DMS53 treated with DMSO at 0.1 percent for 48 hours (cell line): ENCODE measurements around the gene IFNA14.
"Not testable (repeated sequence)": the region's sequence is repeated elsewhere in the genome, so short reads cannot be mapped to it uniquely, and the experiment has no call there.

Source experiments
- DNase-seq: peaks from one replicate; lab custom pipeline; 2025; ENCODE audit not compliant: unreplicated experiment; lab: John Stamatoyannopoulos, UW

The IFNA14 gene

DNA sequence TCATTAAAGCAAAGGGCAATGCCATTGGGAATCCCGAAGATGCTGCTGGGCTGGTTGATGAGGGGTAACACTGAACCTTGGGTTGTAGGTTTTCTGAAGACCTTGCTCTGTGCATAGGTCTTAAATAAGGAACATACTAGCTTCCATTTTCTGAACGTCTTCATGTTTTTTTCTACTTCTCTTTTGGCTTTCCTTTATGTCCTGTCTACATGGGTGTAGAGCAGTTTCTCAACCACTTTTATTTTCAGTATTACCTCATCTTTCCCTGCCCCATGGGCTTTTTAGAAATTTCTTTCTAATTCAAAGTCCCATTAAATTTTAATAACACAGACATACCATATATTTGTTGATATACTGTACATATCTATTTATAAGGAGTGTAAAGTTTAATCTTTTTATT lies at the start of gene IFNA14:
Gene IFNA14 (minus strand): TSS at position 95 of the 400 bp plus-strand sequence. CDS start 70 bp downstream, at position 25.
- no peak for DNase-seq

DNA sequence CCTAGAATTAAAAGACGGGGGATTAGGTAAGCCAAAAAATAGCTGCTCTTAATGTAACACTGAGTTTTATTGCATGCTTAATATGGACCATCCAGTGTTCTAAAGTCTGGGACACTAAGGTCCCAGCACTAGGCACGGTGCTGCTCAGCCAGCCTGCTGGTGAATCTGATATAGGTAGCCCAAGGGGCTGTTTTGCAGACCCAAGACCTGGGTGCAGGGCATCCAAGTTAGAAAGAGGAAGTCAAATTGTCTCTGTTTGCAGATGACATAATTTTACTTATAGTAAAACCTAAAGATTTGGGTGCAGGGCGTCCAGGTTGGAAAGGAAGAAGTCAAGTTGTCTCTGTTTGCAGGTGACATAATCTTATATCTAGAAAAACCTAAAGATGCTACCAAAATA lies 47.5 kb upstream of the IFNA14 start:
- no peak for DNase-seq

DNA sequence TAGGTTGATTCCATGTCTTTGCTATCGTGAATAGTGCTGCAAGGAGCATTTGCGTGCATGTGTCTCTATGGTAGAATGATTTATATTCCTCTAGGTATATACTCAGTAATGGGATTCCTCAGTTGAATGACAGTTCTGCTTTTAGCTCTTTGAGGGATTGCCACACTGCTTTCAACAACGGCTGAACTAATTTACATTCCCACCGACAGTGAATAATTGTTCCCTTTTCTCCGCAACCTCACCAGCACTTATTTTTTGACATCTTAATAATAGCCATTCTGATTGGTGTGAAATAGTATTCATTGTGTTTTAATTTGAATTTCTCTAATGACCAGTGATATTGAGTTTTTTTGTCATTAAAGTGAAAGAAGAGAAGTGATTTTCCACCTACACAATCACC lies 46.9 kb upstream of the IFNA14 start:
- DNase-seq = no peak

DNA sequence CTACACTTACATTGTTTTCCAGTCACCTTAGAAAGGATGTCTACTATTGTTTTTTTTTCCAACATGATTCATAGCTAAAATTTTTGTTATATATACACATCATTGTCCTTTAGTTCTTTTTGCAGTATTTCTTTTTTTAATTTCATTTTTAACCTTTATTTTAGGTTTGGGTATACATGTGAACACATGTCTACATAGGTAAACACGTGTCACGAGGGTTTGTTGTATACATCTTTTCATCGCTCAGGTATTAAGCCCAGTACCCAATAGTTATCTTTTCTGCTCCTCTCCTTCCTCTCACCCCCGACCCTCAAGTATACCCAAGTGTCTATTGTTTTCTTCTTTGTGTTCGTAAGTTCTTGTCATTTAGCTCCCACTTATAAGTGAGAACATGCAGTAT lies 46.3 kb upstream of the IFNA14 start:
- no peak for DNase-seq

DNA sequence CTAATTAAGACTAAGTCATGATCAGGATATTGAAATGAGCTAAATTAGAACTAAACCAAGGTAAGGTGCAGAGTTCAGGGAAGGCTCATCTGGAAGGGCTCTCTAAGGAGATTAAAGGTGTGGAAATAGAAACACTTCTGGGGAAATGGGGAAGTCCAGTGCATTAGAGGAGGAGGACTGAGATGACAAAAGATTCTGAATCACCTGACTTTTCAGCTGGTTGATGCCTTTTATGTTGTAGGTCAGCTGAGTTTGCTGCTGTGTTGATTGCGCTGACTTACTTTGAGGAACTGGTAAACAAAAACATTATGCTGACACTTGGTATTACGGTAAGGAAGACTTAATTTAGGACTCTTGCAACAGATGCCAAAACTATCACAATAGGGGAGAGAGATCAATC lies 41.5 kb upstream of the IFNA14 start:
- DNase-seq = no peak

DNA sequence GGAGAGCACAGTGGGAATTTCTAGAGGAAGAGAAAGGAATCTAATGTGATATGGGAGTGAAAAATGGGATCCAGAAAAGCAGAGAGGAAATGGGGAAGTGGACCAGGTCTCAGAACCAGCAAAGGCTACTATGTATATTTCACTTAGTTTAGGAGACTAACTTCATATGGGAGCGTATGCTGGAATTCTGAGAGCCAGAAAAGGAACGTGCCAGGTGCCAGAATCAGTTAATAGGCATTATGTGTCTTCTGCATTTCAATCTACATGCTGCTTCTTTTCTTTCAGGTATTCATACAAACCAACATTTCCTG lies 28.5 kb upstream of the IFNA14 start:
- DNase-seq = no peak

DNA sequence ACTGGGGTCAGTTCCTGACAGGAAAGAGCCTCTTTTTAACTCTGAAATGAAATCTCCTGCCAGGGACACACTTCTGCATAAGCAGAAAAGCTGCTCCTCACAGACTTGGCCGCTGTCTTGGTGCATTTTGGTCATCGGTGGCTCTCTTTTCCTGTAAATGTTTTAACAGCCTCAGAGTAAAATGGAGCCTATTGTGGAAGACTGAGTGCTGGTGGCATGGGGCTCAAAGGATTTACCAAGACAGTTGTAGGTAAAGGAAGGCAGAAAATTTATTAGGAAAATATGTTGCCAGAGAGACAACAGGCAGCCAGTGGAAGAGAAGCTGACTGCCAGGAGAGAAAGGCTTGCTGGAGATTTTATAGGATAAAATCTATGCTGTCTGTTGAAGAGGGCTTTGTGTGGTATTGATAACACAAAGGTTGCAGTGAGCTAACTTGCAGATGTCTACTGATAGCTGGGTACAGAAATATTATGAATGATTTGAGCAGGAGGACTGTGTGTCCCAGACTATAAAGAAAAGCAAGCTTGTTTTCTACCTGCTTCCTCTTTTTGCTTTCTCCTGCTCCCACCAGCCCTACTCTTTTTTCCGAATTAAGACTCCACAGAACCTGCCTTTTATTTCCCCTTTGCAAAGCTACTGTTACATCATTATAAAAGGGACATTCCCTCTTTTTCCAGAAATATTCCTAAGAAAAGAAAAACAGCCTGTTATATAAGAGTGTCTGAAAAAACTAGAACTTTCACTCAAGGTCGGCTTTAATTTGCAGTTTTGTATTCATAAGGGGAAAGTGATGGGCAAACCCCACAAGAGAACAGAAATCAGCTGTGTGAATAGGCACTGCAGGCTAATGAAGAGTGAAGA lies 27.9 kb upstream of the IFNA14 start:
- DNase-seq = no peak

DNA sequence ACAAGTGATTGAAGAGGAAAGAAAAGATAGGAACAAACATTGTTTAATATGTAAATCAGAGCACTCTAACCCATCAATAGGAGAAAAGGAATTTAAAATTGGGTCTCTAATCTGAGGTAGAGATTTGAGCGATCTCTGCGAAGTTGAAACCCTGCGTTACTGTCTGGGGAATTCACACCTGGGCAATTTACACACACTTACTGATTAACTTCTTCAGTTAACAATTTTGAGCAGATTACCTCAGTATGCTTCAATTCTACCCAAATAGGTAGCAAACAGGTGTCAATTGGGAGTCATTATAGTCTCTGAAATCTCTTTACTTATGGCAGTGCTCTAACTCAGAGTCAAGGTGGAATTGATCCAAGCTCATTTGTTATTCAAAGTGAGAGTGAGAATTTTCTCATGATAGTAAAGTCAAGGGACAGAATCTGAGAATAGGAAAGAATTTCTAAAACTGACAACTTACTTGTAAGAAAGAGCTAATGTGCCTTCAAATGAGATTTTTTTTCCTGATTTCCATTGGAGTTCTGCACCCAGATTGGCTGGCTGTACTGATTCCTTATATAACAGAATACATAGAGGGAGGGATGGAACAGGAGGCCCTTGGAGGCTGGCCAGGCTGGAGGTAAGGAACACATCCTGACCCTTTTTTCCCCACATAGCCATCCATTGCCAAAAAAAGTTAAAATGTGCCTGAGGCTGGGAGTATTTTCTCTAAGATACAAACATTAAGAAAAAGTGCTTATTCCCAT lies 27.1 kb upstream of the IFNA14 start:
- DNase-seq = no peak

DNA sequence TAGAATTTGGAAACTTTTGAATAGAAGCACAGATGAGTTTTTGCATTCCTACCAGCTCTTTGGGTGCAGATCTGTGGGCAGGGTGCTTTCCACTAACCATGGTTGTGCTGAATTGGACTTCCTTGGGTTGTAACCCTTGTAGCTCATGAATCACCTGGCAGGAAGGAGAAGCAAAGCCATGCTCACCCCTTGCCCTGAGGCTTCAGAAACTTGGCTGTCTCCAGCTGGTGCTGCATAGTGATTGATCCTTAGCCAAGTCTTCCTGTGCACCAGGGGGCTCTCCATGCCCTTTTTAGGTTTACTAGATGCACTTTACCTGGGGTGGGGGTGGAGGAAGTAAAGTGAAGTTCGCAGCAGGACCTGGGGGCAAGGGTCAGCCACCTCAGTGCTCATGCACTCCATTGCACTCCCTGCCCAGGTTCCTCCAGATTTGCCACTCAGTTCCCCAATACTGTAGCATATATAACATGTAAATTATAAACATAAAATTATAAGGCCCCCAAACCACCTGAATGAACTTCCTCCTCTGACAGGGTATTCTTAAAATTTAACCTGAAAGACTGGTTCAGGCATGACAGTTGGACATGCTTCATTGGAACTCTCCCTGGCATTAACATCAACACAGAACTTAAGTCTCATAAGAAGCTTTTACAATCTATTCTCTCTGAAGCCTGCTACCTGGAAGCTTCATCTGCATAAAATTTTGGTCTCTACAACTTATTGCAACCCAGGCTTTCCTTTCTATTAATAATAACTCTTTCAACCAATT lies 25.8 kb upstream of the IFNA14 start:
- DNase-seq = no peak

DNA sequence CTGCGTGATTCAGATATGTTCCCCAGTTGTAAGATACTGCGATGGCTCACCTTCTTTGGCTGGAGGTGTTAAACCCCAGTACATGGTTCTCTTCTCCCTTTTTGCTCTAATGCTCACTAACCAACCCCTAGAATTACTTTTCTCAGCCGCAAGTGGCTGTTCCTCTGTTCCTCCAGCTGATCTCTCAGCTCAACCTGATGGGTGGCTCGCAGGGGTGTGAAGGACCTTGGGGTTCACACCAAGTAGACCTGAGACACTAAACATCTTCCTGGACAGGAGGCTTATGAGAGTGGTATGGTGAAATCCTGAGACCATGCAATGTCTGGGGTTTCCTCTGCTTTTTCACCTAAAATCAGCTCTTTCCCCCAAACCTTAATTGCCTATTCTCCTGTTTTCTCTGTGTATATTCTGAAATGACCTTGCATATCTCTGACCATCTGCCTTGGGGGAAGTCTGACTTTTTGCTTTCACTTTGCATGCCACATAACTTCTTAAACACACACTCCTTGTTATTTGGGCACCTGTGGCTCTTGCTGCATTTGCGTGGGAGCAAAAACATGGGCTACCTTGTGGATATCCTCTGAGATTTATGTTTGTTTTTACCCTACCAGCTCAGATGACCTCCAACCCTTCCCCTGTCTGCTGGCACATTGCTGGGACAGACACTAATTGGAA lies 15.9 kb upstream of the IFNA14 start:
- no peak for DNase-seq

DNA sequence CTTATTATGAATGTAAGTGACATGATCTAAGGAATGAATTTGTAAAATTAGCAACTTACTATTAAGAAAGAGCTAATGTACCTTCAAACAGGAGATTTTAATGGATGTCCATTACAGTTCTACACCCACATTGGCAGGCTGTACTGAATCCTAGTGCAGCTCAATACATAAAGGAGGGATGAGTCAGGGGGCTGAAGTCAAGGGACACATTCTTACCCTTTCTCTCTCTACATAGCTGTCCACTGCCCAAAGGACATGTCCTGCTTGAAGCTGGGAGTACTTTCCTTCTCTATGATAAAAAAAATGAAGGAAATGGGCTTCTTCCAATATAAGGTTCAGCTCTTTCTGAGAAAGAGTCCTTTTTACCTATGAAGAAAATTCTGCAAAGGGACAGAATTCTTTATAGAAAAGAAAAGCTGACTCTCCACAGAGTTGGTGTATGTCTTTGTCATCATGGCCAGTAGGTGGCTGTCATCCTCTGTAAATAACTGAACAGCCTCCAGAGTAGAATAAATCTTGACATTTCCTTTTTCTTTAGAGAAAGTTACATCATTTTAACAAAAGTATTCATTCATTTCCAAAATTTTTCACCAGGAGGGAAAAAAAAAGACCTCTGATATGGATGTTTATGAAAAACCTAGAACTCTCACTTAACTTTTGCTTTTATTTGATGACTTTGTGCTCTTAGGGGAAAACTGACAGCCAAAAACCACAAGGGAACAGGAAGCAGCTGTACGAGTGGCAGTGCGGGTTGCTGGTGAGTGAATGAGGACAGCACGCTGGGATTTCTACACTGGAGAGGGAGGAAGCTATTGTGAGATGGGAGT lies 13.1 kb upstream of the IFNA14 start:
- peak; percentile 63 for DNase-seq

DNA sequence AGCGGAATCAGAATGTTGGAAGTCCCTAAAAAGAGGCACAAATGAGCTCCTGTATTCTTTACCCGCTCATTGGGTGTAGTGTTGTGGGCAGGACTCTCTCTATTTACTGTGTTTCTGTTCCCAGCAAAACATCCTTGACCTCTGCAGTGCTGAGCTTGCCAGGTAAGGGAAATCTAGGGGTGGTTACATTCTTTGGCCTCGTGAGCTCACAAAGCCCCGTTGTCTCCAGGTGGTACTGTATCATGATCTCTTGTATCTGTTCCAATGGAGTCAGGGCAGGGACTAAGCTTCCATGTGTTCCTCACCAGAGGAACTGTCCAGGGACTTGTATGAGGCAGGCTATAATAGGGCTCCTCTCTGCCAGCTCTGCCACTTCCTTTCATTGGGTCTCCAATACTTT lies 11.8 kb upstream of the IFNA14 start:
- no peak for DNase-seq

DNA sequence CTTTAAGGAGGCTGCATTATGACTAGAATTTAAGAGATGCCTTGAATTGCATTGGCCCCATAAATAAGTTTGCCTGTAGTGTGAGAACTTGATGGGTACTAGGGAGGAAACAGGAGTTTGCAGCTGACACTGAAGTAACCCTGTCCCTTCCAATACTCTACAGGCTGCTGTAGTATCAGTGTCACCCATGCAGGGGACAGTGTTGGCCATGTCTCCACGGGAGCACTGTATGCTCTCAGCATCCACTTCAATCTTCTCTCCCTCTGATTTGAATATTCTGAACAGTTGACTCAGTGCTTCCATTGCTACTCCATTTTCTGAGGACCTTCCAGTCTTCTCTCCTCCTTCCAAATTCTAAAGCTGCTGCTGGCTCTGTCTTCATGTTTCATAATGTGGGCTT lies 11.4 kb upstream of the IFNA14 start:
- DNase-seq = no peak

DNA sequence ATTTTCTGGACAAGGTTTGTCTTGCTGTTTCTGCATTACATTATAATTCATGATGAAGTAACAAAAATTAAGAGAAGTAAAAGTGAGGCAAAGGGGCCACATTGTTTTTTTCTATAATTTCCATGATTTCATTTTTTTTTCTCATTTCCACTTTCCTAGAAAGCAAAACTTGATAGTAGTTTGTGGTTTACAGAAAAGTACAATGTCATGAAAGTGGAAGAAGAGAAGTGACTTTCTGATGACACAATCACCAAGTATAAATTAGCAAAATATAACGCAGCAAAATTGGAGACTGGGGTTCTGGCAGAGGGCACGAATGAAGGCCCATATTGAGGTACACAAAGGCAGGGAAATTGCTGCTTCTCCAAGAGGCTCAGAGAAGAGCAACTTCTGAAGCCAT lies 5.0 kb upstream of the IFNA14 start:
- no peak for DNase-seq

DNA sequence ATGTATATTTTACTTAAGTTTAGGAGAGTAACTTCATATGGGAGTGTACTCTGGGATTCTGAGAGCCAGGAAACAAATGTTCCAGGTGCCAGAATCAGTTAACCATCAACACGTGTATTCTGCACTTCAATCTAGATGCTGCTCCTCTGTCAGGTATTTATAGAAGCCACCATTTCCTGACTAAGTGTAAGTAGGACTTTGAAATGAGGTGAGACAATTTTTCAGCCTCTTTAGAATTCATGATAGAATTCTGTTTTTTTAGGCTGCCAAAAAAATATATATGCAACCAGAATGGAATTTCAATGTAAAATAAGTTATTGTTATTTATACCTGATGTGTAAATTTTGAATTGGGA lies 3.5 kb downstream of the IFNA14 start:
- not testable (repeated sequence) for DNase-seq

DNA sequence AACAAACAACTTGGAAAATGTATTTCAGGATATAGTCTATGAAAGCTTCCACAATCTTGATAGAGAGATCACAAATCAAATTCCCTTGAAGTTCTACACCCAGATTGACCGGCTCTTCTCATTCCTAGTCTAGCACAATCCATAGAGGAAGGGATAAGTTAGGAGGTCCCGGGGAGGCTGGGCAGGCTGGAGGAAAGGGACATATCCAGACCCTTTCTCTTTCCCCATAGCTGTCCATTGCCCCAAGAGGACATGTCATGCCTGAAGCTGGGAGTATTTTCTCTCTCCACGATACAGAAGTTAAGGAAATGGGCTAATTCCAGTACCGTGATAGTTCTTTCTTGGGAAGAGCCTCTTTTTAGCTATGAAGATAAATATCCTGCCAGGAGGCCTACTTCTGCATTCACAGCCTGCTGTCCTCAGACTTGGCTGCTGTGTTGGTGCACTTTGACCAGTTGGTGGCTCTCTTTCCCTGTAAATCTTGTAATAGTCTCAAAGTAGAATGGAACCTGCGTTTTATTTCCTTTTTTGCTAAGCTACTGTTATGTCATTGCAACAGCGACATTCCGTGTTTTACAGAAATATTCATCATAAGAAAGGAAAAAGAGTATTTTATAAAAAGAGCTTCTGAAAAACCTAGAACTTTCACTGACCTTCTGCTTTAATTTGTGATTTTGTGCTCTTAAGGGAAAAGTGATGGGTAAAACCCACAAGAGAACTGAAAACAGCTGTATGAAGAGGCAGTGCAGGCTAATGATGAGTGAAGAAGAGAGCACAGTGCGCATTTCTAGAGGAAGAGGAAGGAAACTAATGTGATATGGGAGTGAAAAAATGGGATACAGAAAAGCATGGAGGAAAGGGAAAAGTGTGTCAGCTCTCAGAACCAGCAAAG lies 4.1 kb downstream of the IFNA14 start:
- DNase-seq = peak; percentile 49

DNA sequence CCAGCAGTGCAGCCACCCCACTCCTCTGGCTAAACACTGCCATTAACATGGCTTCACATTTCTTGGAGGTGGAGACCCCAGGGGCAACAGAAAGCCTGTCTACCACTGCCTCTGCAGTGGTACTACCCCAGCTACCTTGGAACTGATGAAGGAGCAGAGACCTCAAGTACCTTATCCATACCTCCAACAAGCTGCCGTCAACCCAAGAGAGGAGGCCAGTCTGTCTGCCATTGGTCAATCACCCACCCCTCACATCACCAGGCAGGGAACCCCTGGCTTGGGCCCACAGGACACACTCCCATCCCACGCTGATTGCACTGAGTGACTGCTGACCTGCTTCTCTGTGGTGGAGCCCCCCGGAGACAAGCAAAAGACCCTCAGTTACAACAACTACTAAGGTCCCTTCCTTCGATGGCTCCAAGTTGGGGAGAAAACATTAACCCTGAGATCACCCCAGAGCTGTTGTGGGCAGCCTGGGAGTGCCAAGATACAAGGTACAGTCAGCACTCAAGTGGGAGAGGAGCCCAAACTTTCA lies 5.6 kb downstream of the IFNA14 start:
- DNase-seq = no peak

DNA sequence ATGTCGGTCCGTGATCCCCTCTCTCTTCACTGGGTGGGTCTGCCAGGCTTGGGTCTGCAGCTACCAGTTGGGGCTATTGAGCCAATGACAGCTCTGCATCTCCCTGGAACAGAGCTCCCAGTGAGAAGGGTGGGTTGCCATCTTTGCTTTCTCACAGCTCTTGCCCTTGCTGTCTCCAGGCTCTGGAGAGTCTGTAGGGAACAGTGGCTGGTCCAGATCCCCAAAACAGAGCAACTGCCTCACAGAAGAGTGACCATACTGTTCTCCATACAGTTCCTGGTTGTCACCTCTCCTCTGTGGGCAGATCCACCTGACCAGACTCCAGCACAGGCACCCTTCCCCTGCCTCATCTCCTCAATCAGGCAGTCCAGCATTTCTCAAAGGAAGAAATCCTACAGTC lies 6.5 kb downstream of the IFNA14 start:
- DNase-seq = no peak

DNA sequence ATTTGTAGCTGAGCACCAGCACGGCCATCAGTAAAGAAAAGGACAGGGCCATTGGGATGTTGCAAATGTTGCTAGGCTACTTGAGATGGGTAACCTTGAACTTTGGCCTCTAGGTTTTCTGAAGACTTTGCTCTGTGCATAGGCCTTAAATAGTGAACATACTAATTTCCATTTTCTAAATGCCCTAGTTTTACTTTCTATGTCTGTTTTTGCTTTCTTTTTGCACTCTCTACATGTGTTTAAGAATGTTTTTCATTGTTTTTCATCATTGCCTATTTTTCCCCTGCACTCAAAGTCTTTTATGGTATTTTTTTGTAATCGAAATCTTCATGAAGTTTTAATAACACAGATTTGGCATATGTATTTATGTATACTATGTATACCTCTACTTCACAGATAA lies 11.7 kb downstream of the IFNA14 start, which contains the start of gene IFNA17:
Gene IFNA17 (minus strand): TSS at position 101 of the 400 bp plus-strand sequence. CDS start 49 bp downstream, at position 52.
- no peak for DNase-seq
